HT-29 (cell line): ENCODE measurements around the gene PRKN. TPM values are rescaled to one million over a fixed set of nuclear protein-coding genes. Genes with fewer than 3 reads are reported as not detected.

ENCODE experiments used
- DNase-seq: peaks from one replicate; pipeline ENCODE4 v3.0.0-alpha.2; 2015; ENCODE audit warnings: low spot score
- total RNA-seq: library from RNA; depleted of rRNA; stranded (reverse); fragments of >200 nt; shearing (Covaris generic); gene quantifications from 2 replicates; pipeline ENCODE4 v1.2.3, GENCODE V29; 2014

The PRKN gene
- total RNA-seq, 1 experiment from 2014 or later, result 3.4 TPM

DNA sequence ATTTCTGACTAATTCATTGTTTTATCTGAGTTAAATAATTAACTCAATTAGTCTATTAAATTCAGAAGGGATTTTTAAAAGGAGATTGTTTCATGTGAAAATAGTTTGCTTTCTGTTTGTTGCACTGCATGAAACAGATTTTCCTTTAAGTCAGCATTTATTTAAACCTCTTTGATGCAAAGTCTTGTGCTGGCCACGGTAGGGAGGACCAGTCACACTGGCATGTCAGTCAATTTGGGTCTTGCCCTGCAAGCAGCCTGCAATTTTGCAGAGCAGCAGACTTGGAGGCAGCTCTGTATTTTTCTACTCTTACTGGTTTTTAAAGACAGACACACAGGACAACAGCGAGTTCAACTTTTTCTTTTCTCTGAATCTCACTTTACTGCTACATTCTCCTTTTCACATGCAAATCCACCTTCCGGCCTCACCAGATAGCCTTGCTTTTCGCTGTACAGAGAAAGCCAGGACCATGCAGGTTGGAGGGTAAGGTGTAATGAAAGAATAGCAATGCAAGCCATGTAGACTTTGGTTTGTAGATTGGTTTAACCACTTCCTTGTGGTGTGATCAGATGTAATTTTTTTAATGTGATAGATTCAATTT lies 763.8 kb downstream of the PRKN start:
- no peak for DNase-seq

DNA sequence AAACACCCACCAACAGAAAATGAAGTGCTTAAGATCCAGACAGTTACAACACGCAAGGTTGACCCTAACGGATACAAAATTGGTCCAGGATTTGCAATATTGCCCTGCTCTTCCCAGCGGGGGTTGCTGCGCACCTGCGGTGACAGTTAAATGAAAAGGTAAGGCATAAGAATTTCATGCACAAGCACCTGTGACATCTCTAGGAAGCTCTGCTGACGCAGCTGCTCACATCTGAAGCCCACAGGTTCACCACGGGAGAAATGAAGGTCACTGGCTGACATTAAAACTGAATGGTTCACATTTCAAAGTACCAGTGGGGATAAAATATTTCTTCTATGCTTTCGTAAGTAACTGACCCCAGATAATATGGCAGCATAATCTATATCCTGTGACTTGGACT lies 764.4 kb downstream of the PRKN start:
- no peak for DNase-seq

DNA sequence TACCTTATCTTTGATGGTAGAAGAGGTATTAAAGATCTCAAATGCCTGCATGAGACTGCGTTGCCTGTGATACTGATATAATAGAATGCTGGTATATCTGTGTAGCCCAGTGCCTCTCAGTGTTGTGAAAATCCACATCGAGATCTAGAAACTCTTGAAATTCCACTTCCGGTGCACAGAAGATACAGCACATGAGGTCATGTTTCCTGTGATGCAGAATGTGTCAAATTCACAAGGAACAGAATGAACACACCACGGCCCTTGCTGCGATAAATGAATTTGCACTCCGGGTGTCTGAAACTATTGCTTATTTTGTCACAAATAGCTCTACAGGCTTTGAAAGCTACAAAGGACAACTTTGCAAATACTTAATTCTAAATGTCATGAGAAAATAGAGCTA lies 765.8 kb downstream of the PRKN start:
- no peak for DNase-seq

DNA sequence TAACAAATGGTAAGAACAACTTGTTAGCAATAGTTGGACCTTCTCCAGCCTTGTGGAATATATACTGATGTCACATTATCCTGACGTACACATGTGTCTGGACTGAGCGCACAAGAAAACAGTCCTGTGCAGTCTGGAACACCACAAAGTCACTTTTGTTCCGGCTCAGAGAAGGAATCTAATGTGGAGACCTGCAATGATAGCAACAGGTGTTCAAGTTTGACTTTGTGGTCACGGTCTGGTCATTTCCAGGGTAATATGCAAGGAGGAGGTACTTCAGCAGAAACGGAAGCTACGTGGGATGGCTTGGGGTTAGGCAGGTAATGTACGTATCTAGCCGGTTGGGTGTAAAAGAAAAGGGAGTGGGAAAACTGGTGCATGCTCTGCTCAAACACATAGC lies 766.5 kb downstream of the PRKN start:
- DNase-seq, result no peak

DNA sequence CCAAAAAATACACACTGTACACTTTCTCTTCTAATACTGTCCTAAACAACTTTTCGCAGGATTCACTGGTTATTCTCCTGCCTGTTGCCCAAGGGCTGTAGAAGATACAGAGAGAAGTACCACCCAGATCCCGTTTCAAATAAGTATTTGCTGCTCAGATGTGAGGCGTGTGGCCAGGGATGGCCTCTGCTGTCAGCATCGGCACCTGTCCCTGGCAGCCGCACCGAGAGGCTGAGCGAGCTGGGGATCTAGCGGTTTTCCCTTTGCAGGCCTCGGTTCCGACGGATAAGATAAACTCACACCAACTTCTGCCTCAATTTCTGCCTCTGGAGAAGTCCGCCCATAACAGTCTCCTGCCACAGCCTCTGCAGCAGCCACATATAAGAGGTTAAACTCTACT lies 768.5 kb downstream of the PRKN start:
- DNase-seq, result no peak

DNA sequence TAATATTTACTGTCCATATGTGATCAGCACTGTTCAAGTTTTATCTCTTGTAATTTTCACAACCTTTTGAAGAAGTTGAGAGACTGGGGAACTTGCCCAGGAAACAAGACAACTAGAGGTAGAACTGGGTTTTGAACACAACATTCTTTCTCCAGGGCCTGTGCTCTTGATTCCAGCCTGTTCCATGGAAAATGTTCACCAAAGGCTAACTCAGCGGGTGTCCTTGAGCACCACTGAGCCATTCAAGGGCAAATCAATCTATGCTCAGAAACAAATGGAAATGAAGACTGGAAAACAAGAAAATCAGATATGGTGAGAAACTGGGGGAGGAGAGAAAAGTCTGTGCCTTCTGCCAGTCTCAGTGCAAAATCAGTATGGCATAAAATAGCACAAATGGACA lies 771.5 kb downstream of the PRKN start:
- no peak for DNase-seq

DNA sequence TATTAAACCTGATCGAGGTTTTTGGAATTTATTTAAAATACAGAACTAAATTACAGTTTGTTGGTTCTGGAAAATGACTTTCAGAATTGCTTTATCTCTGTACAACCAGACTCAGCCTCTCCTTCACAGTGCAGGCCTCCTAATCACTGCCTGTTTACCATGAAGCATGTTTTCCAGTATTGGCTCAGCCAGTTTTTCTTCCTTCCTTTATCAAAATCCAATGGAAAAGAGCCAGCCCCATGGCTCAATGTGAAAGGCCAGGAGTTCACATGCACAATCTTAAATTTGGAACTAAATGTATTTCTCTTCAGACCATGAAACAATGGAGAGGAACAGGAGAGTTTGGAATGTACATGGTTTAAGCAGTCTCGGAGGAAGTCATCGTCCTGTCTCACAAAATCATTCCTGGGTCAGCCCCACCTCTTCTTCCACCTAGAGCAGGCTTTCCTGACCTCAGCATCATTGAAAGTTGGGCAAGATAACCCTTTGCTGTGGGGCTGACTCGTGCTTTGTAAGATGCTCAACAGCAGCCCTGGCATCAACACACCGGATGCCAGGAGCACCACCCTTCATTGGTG lies 772.8 kb downstream of the PRKN start:
- no peak for DNase-seq

DNA sequence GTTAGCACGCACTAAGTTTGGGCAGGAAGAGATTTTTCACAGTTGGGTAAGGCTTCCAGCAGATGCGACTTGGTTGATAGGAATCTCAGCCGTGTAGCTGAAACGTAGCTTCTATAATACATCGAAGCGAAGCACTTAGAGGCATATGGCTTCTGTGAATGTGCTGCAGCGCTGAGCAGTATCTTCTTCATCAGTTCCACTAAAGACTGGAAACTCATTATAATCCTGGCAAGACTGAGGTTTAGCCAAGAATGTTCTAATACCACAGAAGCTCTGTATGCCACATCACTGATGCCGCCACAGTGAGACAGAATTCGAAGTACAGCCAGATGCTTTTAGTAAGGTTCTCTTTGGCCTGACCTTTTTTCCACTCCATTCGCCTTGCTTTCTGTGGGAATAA lies 773.5 kb downstream of the PRKN start:
- no peak for DNase-seq

DNA sequence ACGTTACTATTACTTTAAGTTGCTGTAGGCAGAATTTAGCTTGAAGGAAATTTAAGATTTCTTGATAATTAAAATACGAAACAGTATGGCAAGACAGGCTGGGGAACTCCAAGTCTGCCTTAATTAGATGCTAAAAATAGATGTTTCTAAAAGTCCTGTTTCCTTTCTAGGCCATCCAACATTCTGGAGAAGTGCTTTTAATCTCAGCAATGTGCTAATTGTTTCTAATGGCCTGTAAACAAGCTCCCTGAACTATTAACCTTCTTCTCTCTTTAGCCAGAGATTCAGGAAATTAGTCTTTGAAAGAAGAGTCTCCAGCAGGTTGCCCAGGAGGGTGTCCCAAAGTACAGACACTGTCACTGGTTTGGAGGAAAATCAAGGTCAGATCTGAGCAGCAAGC lies 776.4 kb downstream of the PRKN start:
- no peak for DNase-seq

DNA sequence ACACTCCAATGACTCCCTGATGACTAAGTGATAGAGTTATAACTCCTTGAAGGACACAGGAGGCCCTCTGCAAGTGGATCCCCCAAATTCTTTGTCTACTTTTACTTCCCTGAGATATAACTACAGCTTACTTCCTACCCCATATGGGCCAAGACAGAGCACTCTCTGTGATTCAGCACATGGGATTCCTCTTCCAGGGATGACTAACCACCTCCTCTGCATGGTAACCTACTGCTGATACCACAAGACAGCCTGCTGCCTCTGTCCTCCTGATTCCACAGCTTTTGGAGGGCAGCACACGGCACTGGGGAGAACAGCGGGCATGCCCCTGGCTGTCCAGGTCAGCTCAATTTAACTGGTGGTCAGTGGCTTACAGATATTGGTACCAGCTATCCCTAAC lies 778.0 kb downstream of the PRKN start:
- DNase-seq, result no peak

DNA sequence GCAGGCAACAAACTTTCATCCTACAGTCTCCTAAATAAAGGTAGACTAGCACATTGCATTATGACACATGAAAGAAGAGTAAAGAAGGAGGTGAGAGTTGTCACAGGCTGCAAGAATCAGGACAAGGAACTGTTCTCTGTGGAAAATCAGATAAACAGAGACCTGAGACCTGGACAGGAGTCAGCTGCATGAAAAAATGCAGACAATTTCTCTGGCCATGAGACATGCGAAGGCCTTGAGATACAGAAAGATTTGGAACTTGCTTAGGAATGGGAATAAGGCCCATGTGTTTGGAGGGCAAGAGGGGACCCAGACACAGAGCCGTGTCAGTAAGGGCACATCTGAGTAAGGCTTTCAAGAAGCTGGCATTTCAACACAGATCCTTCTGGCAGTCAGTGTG lies 779.1 kb downstream of the PRKN start:
- no peak for DNase-seq

DNA sequence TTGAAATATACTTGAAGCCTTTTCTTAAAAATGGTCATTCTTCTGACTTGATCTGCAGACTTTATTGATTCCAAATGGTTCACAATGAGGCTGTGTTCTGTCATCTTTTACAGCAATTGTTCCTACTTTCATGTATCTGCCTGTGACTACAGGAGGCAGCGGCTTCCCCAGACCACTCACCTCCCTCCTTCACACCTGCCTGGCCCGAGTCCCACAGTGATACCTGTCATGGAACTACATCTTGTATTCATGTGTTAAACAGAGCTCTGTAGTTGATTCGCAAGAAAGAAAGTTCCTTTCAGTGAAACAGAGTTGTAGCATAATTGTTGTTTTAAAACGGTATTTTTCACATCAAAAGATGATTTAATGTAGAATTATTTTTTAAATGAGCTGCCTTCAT lies 780.2 kb downstream of the PRKN start:
- DNase-seq, result no peak

DNA sequence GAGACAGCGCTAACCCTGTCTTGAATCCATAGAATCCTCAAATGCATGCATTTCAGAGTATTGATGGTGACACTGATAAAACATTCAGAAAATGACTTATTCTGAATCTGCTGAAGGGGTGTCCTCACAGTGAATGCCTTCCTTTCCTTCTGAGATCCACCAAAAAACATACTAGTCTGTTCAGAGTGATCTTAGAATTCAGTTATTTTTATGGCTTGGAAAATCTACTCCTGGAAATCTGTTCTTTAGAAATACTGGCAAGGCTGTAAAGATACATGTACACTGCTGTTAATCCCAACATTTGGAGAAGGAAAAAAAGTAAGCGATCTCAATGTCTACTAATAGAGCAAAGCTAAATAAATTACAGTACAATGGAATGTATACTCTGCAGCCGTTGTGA lies 781.1 kb downstream of the PRKN start:
- no peak for DNase-seq

DNA sequence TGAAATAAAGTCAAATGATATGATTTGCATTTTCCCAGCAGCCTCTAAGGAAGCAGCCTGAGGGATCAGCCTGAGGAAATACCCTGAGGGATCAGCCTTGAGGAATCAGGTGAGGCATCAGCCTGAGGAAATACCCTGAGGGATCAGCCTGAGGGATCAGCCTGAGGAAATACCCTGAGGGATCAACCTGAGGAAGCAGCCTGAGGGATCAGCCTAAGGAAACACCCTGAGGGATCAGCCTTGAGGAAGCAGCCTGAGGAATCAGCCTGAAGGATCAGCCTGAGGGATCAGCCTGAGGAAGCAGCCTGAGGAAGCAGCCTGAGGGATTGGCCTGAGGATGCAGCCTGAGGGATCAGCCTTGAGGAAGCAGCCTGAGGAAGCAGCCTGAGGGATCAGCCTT lies 784.0 kb downstream of the PRKN start:
- no peak for DNase-seq

DNA sequence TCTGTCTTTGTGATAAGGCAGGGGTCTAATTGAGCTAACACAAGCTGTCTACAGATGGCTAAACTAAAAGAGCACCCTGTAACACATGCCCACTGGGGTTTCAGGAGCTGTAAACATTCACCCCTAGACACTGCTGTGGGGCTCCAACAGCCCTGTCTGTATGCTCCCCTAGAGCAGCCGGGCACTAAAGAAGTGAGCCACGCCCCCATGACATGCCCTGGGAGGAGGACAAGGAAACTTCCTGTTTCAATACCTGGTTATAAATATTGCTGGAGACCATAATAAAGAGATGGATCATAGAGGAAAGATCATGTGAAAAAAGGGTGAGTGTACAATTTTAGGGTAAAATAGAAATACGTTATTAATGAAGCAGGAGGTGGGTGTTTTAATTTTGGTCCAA lies 786.0 kb downstream of the PRKN start:
- DNase-seq, result no peak

DNA sequence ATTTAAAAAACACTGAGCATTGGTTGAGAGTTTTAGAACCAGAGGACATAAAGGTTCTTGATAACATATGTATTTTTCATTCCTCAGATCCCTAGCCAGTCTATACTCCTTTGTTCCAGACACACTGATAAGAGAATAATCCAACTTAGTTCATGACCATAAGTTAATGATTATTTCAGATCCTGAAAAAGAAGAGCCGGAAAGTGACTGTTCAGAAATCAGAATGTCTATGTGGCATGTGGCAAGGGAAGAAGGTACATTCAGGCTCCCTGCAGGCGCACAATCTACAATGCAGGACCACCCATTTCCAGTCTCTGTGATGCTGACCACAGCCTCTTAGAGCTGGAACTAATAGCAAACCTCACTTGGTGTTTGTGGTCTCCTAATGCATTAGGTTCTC lies 787.0 kb downstream of the PRKN start:
- DNase-seq, result no peak

DNA sequence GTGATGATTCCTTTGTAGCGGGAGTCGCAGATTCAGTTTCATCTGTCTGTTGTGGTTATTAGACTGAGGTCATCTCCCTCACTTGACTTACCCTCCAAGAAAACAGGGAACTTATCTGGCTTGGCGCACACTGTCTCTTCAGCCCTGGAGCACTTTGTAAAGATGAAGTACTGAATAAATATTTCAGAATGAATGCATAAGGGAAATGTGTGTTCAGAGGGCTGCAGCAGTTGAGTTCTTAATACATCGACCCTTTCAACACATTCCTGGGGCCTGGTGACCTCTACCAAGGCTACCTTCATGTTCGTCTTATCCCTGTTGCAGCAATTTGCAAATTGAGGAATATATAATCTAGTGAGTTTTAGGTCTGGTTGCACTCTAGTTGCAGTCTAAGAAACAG lies 801.2 kb downstream of the PRKN start:
- no peak for DNase-seq

DNA sequence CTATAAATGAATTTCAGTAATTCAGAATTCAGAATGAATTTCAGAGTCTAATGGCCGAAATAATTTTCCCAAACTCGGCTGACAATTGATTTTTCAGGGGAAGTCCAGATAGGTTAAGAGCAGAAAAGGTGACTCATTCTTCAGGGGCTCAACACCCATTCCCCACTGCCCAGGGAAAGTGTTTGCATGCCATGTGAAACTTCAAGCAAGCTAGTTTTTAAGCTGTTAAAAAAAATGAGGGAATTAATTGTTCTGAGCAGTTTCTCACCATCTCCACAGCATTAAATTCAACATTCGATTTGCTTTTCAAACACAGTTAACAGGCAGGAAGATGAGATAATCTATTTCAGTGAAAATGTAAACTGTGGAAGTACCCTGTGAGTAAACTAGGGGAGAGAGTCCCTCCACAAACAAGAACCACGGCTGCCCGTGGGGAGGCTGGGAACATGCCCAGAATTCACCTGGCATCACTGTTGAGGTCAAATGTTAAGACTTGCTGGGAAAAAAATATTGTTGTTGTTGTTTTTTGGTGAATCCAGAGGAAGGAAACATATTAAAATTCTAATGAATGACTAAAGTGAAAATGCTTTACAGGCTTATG lies 803.0 kb downstream of the PRKN start:
- DNase-seq, result no peak

DNA sequence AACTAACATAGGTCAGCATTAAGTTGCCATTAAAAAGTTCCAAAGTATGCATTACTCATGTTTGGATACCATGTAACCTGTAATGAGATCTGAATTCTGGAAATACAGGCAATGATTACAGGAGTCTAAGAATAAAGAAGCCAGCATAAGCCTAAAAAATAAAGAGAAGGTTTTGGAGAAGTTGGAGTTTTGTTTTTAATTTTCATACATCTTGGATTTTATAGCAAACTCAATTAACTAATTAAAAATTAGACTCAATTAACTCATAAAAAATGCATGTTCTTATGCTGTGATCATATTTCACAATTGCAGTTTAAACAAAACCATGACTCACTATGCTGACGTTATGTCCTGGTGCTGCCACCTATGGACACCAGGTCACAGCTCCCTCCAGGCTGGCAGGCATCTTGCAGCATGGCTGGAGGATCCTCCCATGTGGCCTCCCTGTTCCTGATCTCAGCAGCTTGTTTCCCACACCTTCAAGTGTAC lies 804.9 kb downstream of the PRKN start:
- DNase-seq, result peak; percentile 84

DNA sequence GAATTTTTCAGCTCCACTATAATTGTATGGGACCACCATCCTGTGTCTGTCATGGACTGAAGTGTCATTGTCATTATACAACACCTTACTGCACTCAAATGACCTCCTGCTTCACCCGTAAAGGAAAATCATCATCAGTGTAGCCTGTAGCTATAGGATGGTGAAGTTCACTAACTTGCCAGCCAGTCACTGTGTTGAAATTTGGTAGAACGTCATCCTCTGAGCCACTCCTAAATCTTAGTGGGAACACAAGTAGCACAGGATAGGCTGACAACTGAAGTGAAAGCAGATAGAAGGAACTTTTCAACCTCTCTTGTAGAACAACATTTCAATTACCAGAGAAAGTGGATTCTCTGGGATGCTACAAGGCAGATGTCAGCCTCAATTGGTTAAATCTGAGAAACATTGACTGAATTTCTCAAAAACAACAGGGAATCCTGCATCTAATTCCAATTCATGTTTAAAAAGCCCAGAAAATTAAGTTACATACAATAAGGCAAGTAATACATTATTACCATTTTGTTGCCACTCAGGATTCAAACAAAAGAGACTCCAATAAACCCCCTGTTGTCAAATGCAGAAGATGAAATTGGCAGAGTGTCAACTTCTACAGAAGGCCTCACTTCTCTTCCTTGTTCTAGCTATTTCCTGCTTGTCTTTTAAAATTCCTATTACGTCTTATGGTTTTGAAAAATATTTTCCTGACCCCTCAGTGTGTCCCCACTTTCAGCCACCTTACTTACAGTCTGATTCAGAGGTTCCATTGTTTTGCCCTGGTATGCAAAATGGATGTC lies 805.8 kb downstream of the PRKN start:
- no peak for DNase-seq

DNA sequence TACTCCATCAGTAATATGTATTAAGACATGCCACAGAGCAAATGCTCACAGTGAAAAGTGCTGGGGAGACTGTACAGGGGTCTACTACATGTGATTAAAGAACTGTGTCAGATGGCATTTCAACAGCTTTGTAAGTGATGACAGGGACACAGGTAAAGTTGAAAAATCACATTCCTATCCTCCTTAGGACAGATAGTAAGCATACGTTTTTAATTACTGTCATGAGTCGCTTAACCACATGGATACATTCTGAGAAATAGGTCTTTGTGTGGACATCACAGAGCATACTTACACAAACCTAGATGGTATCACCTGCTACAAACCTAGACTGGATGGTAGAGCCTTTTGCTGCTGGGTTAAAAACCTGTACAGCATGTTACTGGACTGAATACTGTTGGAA lies 807.9 kb downstream of the PRKN start:
- no peak for DNase-seq

DNA sequence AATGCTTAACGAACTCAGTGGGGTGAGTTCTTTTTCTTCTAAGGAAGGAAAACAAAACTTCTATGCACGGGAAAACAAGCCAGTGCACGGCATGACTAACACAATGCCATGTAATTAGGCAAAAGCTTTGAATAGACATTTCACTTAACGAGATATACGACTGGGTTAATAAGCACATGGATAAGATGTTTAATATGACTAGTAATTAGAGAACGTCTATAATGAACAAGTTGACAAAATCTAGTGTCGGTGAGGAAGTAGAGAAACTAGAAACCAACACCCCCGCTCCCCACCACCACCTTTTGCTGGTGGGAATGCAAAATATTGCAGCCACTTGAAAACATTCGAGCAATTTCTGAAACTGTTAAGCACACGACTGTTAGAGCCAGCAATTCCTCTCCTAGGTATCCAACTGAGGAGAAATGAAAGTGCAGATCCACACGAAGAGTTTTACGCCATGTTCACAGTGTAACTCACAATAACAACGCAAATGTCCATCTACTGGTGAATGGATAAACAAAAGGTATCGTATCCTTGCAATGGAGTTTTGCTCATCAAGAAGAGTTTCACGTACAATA lies 808.8 kb downstream of the PRKN start:
- no peak for DNase-seq
